ENCODE measurements around the gene PPEF2. TPM values are rescaled to one million over a fixed set of nuclear protein-coding genes. Genes with fewer than 3 reads are reported as not detected.

PPEF2 gene
- total RNA-seq, 1 donor from 2014 or later: not detected

DNA sequence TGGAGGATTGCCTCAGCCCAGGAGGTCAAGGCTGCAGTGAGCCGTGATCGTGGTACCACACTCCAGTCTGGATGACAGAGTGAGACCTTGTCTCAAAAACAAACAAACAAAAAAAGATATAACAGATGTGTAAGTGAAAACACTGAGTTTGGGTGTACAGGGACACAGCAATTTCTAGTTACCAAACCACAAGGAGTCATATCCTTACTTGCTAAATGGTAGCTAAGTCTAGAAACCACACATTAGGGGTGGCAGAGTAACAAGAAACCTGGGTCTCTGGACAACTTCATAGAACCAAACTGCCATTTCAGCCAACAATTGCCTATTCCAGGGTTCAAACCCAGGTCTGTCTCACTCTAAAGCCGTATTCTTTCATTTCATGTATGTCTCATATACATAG is 20.8 kb downstream of the PPEF2 start:
- H3K36me3 Mint-ChIP-seq (ENCODE audit: low read depth, unreplicated experiment): no peaks in the 10 kb centered on the region

DNA sequence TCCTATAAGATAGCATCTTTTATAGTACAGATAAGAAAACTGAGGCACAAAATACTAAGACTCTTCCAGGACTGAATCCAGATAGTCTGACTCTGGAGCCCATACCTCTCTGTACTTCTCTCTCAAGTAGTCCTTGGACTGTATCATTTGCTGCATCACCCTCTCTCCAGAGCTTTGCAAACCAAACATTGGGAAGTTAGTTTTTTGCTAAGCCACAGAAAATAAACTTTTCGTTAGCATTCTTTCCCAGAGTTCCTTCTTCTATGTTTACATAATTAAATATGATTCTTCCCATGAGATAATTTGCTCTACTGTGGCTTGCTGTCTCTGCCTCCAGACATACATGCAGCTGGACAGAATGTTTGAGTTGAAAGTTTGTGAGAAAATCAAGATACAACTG is 22.0 kb downstream of the PPEF2 start:
- H3K9ac ChIP-seq (ENCODE audit: low read length): no peak overlapping the region
- no peak overlapping the region for H3K4me2 ChIP-seq (ENCODE audit: low read length)
- H4K20me1 ChIP-seq (ENCODE audit: insufficient read depth, low read length): no peaks in the 10 kb centered on the region
- H3K27ac Mint-ChIP-seq (ENCODE audit: unreplicated experiment): no peak overlapping the region
- no peaks in the 10 kb centered on the region for H3K36me3 Mint-ChIP-seq (ENCODE audit: low read depth, unreplicated experiment)
- no peak overlapping the region for H2AFZ ChIP-seq (ENCODE audit: low read depth, low read length)
- peaks cover 5% of the 10 kb centered on the region for H3K27me3 ChIP-seq (ENCODE audit: insufficient read depth, low read length)
- H3K4me3 ChIP-seq (ENCODE audit: insufficient read depth, low read depth, low read length): no peak overlapping the region
- no peak for TF ChIP-seq EZH2 (IDR thresholded peaks at IDR 0.05; ENCODE audit: insufficient read depth, low read length)
- TF ChIP-seq, protein P1, sequence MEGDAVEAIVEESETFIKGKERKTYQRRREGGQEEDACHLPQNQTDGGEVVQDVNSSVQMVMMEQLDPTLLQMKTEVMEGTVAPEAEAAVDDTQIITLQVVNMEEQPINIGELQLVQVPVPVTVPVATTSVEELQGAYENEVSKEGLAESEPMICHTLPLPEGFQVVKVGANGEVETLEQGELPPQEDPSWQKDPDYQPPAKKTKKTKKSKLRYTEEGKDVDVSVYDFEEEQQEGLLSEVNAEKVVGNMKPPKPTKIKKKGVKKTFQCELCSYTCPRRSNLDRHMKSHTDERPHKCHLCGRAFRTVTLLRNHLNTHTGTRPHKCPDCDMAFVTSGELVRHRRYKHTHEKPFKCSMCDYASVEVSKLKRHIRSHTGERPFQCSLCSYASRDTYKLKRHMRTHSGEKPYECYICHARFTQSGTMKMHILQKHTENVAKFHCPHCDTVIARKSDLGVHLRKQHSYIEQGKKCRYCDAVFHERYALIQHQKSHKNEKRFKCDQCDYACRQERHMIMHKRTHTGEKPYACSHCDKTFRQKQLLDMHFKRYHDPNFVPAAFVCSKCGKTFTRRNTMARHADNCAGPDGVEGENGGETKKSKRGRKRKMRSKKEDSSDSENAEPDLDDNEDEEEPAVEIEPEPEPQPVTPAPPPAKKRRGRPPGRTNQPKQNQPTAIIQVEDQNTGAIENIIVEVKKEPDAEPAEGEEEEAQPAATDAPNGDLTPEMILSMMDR (IDR thresholded peaks at IDR 0.05; ENCODE audit: insufficient read depth, low read depth, low read length): no peak
- no peaks in the 10 kb centered on the region for H3K36me3 ChIP-seq (ENCODE audit: insufficient read depth, low read length)
- H3K27ac ChIP-seq (ENCODE audit: low read depth, low read length): no peak overlapping the region
- no peak overlapping the region for H3K4me3 Mint-ChIP-seq (ENCODE audit: unreplicated experiment)
- no peaks in the 10 kb centered on the region for H3K79me2 ChIP-seq (ENCODE audit: insufficient read depth, low read length)
- H3K9me3 Mint-ChIP-seq (ENCODE audit: unreplicated experiment): peaks cover 4% of the 10 kb centered on the region
- no peaks in the 10 kb centered on the region for H3K9me3 ChIP-seq (ENCODE audit: insufficient read depth, low read depth, low read length)
- FAIRE-seq: no peak
- H3K4me1 Mint-ChIP-seq (ENCODE audit: low read depth, unreplicated experiment): peaks cover 4% of the 10 kb centered on the region
- H3K27me3 Mint-ChIP-seq (ENCODE audit: low read depth, unreplicated experiment): peaks cover 13% of the 10 kb centered on the region
- no peak for DNase-seq (ENCODE audit: low read depth)
- H3K4me1 ChIP-seq (ENCODE audit: insufficient read depth, low read length): no peaks in the 10 kb centered on the region

More for the DNA sequence above, 20.8 kb downstream of the PPEF2 start:
- TF ChIP-seq, protein P1 (IDR thresholded peaks at IDR 0.05; ENCODE audit: insufficient read depth, low read depth, low read length): no peak
- TF ChIP-seq EZH2 (IDR thresholded peaks at IDR 0.05; ENCODE audit: insufficient read depth, low read length): no peak
- Mint-ChIP-seq H3K4me3 (ENCODE audit: unreplicated experiment) (no peak overlapping the region), H3K4me1 (ENCODE audit: low read depth, unreplicated experiment) (peaks cover 4% of the 10 kb centered on the region), H3K27ac (ENCODE audit: unreplicated experiment) (no peak overlapping the region), H3K27me3 (ENCODE audit: low read depth, unreplicated experiment) (peaks cover 11% of the 10 kb centered on the region), H3K9me3 (ENCODE audit: unreplicated experiment) (no peaks in the 10 kb centered on the region)
- no peak overlapping the region for H3K4me3 ChIP-seq (ENCODE audit: insufficient read depth, low read depth, low read length)
- peaks cover 5% of the 10 kb centered on the region for H3K27me3 ChIP-seq (ENCODE audit: insufficient read depth, low read length)
- no peaks in the 10 kb centered on the region for H4K20me1 ChIP-seq (ENCODE audit: insufficient read depth, low read length)
- H3K4me2 ChIP-seq (ENCODE audit: low read length): no peak overlapping the region
- no peak overlapping the region for H2AFZ ChIP-seq (ENCODE audit: low read depth, low read length)
- no peak overlapping the region for H3K27ac ChIP-seq (ENCODE audit: low read depth, low read length)
- no peak overlapping the region for H3K9ac ChIP-seq (ENCODE audit: low read length)
- FAIRE-seq: no peak
- no peaks in the 10 kb centered on the region for H3K79me2 ChIP-seq (ENCODE audit: insufficient read depth, low read length)
- H3K9me3 ChIP-seq (ENCODE audit: insufficient read depth, low read depth, low read length): no peaks in the 10 kb centered on the region
- no peak for DNase-seq (ENCODE audit: low read depth)
- no peaks in the 10 kb centered on the region for H3K36me3 ChIP-seq (ENCODE audit: insufficient read depth, low read length)
- no peaks in the 10 kb centered on the region for H3K4me1 ChIP-seq (ENCODE audit: insufficient read depth, low read length)

DNA sequence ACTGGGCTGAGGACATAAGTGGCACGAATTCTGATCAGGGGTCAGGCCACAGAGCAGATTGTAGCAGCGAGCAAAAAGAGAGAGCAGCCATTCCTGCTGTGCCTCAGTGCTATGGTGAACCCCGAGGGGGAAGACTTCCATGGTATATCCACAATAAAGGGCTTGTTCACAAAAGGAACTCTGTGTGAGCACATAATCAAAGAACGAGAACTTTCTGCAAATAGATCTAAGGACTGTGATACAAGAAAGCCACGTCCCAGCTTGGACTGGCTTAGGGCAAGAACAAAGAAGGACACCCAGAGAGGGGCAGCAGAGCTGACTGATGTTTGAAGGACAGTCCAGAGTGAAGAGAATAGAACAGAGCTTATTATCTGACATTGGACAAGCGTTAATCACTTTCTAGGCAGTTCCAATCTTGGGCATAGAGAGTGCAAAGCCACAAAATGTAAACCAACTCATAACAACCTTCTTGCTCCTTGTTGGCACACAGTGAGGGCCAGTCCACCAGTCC is 24.0 kb downstream of the PPEF2 start:
- TF ChIP-seq EZH2 (IDR thresholded peaks at IDR 0.05; ENCODE audit: insufficient read depth, low read length): no peak
- TF ChIP-seq, protein P1 (IDR thresholded peaks at IDR 0.05; ENCODE audit: insufficient read depth, low read depth, low read length): no peak
- no peaks in the 10 kb centered on the region for H3K36me3 ChIP-seq (ENCODE audit: insufficient read depth, low read length)
- H3K27ac ChIP-seq (ENCODE audit: low read depth, low read length): no peak overlapping the region
- H3K27me3 Mint-ChIP-seq (ENCODE audit: low read depth, unreplicated experiment): peaks cover 13% of the 10 kb centered on the region
- H4K20me1 ChIP-seq (ENCODE audit: insufficient read depth, low read length): no peaks in the 10 kb centered on the region
- no peak overlapping the region for H3K4me2 ChIP-seq (ENCODE audit: low read length)
- H3K9me3 ChIP-seq (ENCODE audit: insufficient read depth, low read depth, low read length): no peaks in the 10 kb centered on the region
- no peak for DNase-seq (ENCODE audit: low read depth)
- peak overlapping the region; percentile 38 for H2AFZ ChIP-seq (ENCODE audit: low read depth, low read length)
- no peaks in the 10 kb centered on the region for H3K4me1 ChIP-seq (ENCODE audit: insufficient read depth, low read length)
- peaks cover 4% of the 10 kb centered on the region for H3K9me3 Mint-ChIP-seq (ENCODE audit: unreplicated experiment)
- H3K27me3 ChIP-seq (ENCODE audit: insufficient read depth, low read length): peaks cover 5% of the 10 kb centered on the region
- no peak overlapping the region for H3K9ac ChIP-seq (ENCODE audit: low read length)
- no peak for FAIRE-seq
- peaks cover 4% of the 10 kb centered on the region for H3K4me1 Mint-ChIP-seq (ENCODE audit: low read depth, unreplicated experiment)
- H3K4me3 ChIP-seq (ENCODE audit: insufficient read depth, low read depth, low read length): no peak overlapping the region
- H3K27ac Mint-ChIP-seq (ENCODE audit: unreplicated experiment): no peak overlapping the region
- H3K79me2 ChIP-seq (ENCODE audit: insufficient read depth, low read length): no peaks in the 10 kb centered on the region
- no peak overlapping the region for H3K4me3 Mint-ChIP-seq (ENCODE audit: unreplicated experiment)
- no peaks in the 10 kb centered on the region for H3K36me3 Mint-ChIP-seq (ENCODE audit: low read depth, unreplicated experiment)

All from astrocyte (in vitro differentiated cells and primary cell).